Sigmoid colon (tissue), 7 donors: ENCODE results near the gene CACNA1A. TPM values are rescaled to one million over a fixed set of nuclear protein-coding genes. Genes with fewer than 3 reads are reported as not detected.

Source experiments
- DNase-seq: peaks from one replicate; pipeline ENCODE4 v3.0.0-alpha.2; 2019
- H3K27ac ChIP-seq, 4 donors: fragments of 200-600 bp; sonication (generic); one replicate each; pipeline ENCODE4 v1.5.1; 2016 to 2019; ENCODE audit warnings: mild to moderate bottlenecking in 1 of 4
- H3K27me3 ChIP-seq, 3 donors: fragments of 200-600 bp; sonication (generic); one replicate each; pipeline ENCODE4 v1.5.1; 2019; ENCODE audit warnings: mild to moderate bottlenecking in 1 of 3
- H3K36me3 ChIP-seq, 4 donors: fragments of 200-600 bp; sonication (generic); one replicate each; pipeline ENCODE4 v1.5.1; 2016 to 2019
- H3K4me1 ChIP-seq, 4 donors: fragments of 200-600 bp; sonication (generic); one replicate each; pipeline ENCODE4 v1.5.1; 2017 to 2019
- H3K4me3 ChIP-seq, 4 donors: fragments of 200-600 bp; sonication (generic); one replicate each; pipeline ENCODE4 v1.5.1; 2017 to 2019; ENCODE audit warnings: mild to moderate bottlenecking in 2 of 4, moderate library complexity in 1 of 4
- H3K9me3 ChIP-seq, 4 donors: fragments of 200-600 bp in 3 of 4; sonication (generic) in 3 of 4; one replicate each; pipeline versions ENCODE4 v1.5.1 to v1.6.1; 2013 to 2019
- EP300 ChIP-seq, 4 donors: sonication (generic); formaldehyde crosslinking; IDR thresholded peaks; one replicate each; pipeline ENCODE4 v1.6.1; 2017; ENCODE audit warnings: antibody characterized with exemption in 4 of 4
- POLR2A ChIP-seq, 2 donors: fragments of 450-650 bp; IDR thresholded peaks; one replicate each; pipeline ENCODE4 v1.6.1; 2016; ENCODE audit warnings: antibody characterized with exemption in 2 of 2, mild to moderate bottlenecking in 2 of 2, moderate library complexity in 2 of 2
- POLR2AphosphoS5 ChIP-seq, 4 donors: sonication (generic); formaldehyde crosslinking; IDR thresholded peaks; one replicate each; pipeline ENCODE4 v1.6.1; 2017; ENCODE audit warnings: antibody characterized with exemption in 4 of 4
- WGBS, 2 donors: extraction: QIAGEN DNeasy Blood & Tissue Kit; methylation state at CpG; one replicate each; pipeline ENCODE4 v1.1.7; 2013; 5-methylcytosine and 5-hydroxymethylcytosine counted together
- intact Hi-C: fragments of 100-400 bp; cut with DNase I; formaldehyde crosslinking; loops from one replicate; pipeline ENCODE4 v1.15.1; 2023
- polyA plus RNA-seq, 3 donors: library from polyadenylated mRNA; stranded (reverse); fragments of 200-250 nt; gene quantifications; one replicate each; pipeline ENCODE4 v1.2.3, GENCODE V29; 2013
- total RNA-seq, 4 donors: library from RNA; depleted of rRNA; stranded (reverse); fragments of >200 nt; gene quantifications; one replicate each; pipeline ENCODE4 v1.1.0, GENCODE V29; 2016
- TF ChIP-seq, protein P1 (sequence below), 4 experiments: fragments of 450-650 bp in 3 of 4; fragments of 200-600 bp in 1 of 4; IDR thresholded peaks; one replicate each; pipeline ENCODE4 v1.5.1; 2016 to 2019; ENCODE audit warnings: antibody characterized with exemption in 4 of 4, mild to moderate bottlenecking in 3 of 4, moderate library complexity in 2 of 4
- donor health status: healthy with polysubstance abuse.
- donor health status: Bipolar disorder and iron deficiency.
- donor health status: healthy.

Gene CACNA1A
- total and polyA plus RNA-seq, 7 donors, result 0.14 to 3.6 (median 1.6) TPM; not detected in 1

DNA sequence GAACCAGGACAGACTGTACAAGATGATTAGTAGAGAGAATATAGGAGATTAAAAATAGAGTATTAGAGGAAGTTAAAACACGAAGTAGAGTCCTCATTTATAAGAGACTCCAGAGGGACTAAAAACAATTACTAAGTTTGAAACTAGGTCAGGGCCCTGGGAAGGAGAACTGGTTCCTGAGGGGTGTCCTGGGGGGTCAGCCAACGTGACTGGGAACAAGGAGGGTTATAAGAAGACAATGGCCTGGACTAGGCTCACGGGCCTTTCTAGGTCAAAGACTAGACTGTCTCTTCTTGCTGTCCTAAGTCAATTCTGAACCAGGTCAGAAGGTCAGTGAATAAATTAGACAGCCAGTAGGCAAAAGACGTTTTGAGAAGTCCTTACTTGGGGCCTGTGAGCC lies 190.8 kb downstream of the CACNA1A start:
- Histone ChIP-seq H3K27me3 (no peaks in the 10 kb centered on the region), H3K4me3 (no peak overlapping the region), H3K9me3 (peaks cover 0 to 6% (median 0%) of the 10 kb centered on the region in 4 donors), H3K4me1 (no peaks in the 10 kb centered on the region), H3K27ac (no peak overlapping the region), H3K36me3 (no peaks in the 10 kb centered on the region)
- intact Hi-C loops, result no loop called here
- WGBS, 2 donors, result 42 to 55% methylated on average over 4 of the region's 4 CpGs
- no peak for DNase-seq
- TF ChIP-seq, protein P1, sequence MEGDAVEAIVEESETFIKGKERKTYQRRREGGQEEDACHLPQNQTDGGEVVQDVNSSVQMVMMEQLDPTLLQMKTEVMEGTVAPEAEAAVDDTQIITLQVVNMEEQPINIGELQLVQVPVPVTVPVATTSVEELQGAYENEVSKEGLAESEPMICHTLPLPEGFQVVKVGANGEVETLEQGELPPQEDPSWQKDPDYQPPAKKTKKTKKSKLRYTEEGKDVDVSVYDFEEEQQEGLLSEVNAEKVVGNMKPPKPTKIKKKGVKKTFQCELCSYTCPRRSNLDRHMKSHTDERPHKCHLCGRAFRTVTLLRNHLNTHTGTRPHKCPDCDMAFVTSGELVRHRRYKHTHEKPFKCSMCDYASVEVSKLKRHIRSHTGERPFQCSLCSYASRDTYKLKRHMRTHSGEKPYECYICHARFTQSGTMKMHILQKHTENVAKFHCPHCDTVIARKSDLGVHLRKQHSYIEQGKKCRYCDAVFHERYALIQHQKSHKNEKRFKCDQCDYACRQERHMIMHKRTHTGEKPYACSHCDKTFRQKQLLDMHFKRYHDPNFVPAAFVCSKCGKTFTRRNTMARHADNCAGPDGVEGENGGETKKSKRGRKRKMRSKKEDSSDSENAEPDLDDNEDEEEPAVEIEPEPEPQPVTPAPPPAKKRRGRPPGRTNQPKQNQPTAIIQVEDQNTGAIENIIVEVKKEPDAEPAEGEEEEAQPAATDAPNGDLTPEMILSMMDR (IDR thresholded peaks at IDR 0.05), result no peak
- TF ChIP-seq POLR2A (IDR thresholded peaks at IDR 0.05), result no peak
- TF ChIP-seq POLR2AphosphoS5 (IDR thresholded peaks at IDR 0.05), result no peak
- no peak for TF ChIP-seq EP300 (IDR thresholded peaks at IDR 0.05)

DNA sequence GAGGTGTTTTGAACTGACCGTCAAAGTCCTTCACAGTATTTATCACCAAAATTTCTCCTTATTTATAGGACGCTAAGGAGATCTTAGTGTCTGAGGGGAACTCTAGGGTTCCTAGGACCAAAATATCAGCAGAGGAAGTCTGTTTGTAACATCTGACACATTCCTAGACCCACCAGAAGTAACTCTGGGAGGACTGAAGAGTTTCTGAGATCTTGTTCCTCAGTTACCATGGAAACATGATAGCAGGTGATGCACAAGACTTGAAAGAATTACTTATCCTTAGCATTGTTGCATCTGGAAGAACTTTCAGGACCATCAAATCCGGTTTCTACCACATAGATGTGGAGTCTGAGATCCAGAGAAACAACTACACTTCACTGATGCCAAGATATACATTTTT lies 191.5 kb downstream of the CACNA1A start:
- TF ChIP-seq POLR2A (IDR thresholded peaks at IDR 0.05) (no peak), POLR2AphosphoS5 (IDR thresholded peaks at IDR 0.05) (no peak), EP300 (IDR thresholded peaks at IDR 0.05) (no peak)
- TF ChIP-seq, protein P1 (IDR thresholded peaks at IDR 0.05), result no peak
- Histone ChIP-seq H3K36me3 (no peaks in the 10 kb centered on the region), H3K27me3 (no peaks in the 10 kb centered on the region), H3K4me1 (no peaks in the 10 kb centered on the region), H3K4me3 (no peak overlapping the region), H3K9me3 (peaks cover 0 to 6% (median 0%) of the 10 kb centered on the region in 4 donors), H3K27ac (no peak overlapping the region)
- intact Hi-C loops, result no loop called here
- no peak for DNase-seq
- WGBS, 2 donors, result 47 to 75% methylated on average over 3 of the region's 3 CpGs

DNA sequence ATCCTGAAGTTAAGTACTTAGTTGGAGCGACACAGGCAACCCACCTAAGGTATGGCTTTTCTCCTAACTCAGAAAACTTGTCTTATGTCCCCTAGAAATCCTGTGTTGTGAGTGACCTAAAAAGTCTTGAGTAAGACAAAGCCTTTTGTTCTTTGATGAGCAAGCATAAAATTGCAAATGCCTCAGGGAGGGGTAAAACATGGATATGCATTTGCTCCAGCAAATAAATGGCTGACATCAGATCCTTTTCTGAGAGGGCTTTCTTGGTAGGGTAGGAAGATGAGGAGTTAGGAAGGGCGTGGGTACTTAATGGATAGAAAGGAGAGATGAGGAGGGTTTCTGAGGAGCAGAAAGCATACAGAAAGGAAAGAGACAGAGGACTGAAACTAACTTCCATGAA lies 192.4 kb downstream of the CACNA1A start:
- no peaks in the 10 kb centered on the region for H3K4me1 ChIP-seq
- peaks cover 0 to 6% (median 0%) of the 10 kb centered on the region in 4 donors for H3K9me3 ChIP-seq
- 77 to 82% methylated on average over 2 of the region's 2 CpGs for WGBS, 2 donors
- no peak overlapping the region for H3K4me3 ChIP-seq
- intact Hi-C loops, result no loop called here
- no peak overlapping the region for H3K27ac ChIP-seq
- H3K36me3 ChIP-seq, result no peaks in the 10 kb centered on the region
- H3K27me3 ChIP-seq, result no peaks in the 10 kb centered on the region
- TF ChIP-seq, protein P1 (IDR thresholded peaks at IDR 0.05), result no peak
- TF ChIP-seq POLR2A (IDR thresholded peaks at IDR 0.05) (no peak), EP300 (IDR thresholded peaks at IDR 0.05) (no peak), POLR2AphosphoS5 (IDR thresholded peaks at IDR 0.05) (no peak)
- no peak for DNase-seq

DNA sequence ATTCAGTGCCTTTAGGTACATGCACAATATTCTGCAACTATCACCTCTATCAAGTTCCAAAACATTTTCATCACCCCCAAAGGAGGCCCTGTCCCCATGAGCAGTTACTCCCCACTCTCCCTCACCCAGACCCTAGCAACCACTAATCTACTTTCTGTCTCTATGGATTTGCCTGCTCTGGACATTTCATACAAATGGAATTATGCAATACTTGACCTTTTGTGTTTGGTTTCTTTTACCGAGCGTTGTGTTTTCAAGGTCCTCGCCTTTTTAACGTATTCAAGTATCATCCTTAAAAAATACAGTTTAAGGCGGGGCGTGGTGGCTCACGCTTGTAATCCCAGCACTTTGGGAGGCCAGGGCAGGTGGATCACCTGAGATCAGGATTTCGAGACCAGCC lies 196.4 kb downstream of the CACNA1A start:
- H3K27me3 ChIP-seq, result peaks cover 0 to 5% (median 0%) of the 10 kb centered on the region in 3 donors
- intact Hi-C loops, result no loop called here
- H3K27ac ChIP-seq, result no peak overlapping the region
- WGBS, 2 donors, result 69 to 80% methylated on average over 8 of the region's 8 CpGs
- no peak for TF ChIP-seq POLR2A (IDR thresholded peaks at IDR 0.05)
- TF ChIP-seq, protein P1 (IDR thresholded peaks at IDR 0.05), result no peak
- no peak for TF ChIP-seq POLR2AphosphoS5 (IDR thresholded peaks at IDR 0.05)
- no peak for TF ChIP-seq EP300 (IDR thresholded peaks at IDR 0.05)
- no peak for DNase-seq
- no peak overlapping the region for H3K4me3 ChIP-seq
- peaks cover 0 to 6% (median 0%) of the 10 kb centered on the region in 4 donors for H3K9me3 ChIP-seq
- H3K4me1 ChIP-seq, result no peaks in the 10 kb centered on the region
- H3K36me3 ChIP-seq, result no peaks in the 10 kb centered on the region
